Activated naive CD8-positive, alpha-beta T cell treated with anti-CD3 and anti-CD28 coated beads, Interleukin-2, amount 50 U/mL, for 24 hours (primary cell): ENCODE data around the gene SLC17A5.
"Not testable (repeated sequence)": the region's sequence is repeated elsewhere in the genome, so short reads cannot be mapped to it uniquely, and the experiment has no call there.

Experiments used
- ATAC-seq: fragments of 150-1000 bp; cut with Tn5 transposase; one replicate; pipeline ENCODE4 v1.10.0; 2021
- DNase-seq: peaks from one replicate; pipeline ENCODE4 v3.0.0; 2021
- H3K27ac Mint-ChIP-seq: one replicate; pipeline ENCODE4 v1.8.0; 2021; ENCODE audit warnings: mild to moderate bottlenecking, mixed read lengths
- H3K27me3 Mint-ChIP-seq: one replicate; pipeline ENCODE4 v1.8.0; 2021; ENCODE audit warnings: mixed read lengths
- H3K36me3 Mint-ChIP-seq: one replicate; pipeline ENCODE4 v1.8.0; 2021; ENCODE audit warnings: low read depth, mixed read lengths
- H3K4me1 Mint-ChIP-seq: one replicate; pipeline ENCODE4 v1.8.0; 2021; ENCODE audit warnings: mixed read lengths
- H3K4me3 Mint-ChIP-seq: one replicate; pipeline ENCODE4 v1.8.0; 2021; ENCODE audit warnings: mild to moderate bottlenecking, moderate library complexity, mixed read lengths
- H3K9me3 Mint-ChIP-seq: one replicate; pipeline ENCODE4 v1.8.0; 2021; ENCODE audit warnings: mixed read lengths

The SLC17A5 gene

GRCh38 chr6:73612611-73613010 is 41.2 kb downstream of the SLC17A5 start:
- Mint-ChIP-seq H3K27ac (no peak overlapping the region), H3K36me3 (peaks cover 12% of the 10 kb centered on the region), H3K4me3 (no peak overlapping the region), H3K9me3 (no peaks in the 10 kb centered on the region), H3K27me3 (no peaks in the 10 kb centered on the region), H3K4me1 (peaks cover 2% of the 10 kb centered on the region)
- DNase-seq (no peak), ATAC-seq (no peak)

GRCh38 chr6:73610444-73611275 is 43.1 kb downstream of the SLC17A5 start:
- peaks cover 12% of the 10 kb centered on the region for H3K36me3 Mint-ChIP-seq
- H3K4me1 Mint-ChIP-seq: peaks cover 2% of the 10 kb centered on the region
- no peaks in the 10 kb centered on the region for H3K9me3 Mint-ChIP-seq
- DNase-seq (no peak), ATAC-seq (no peak)
- no peaks in the 10 kb centered on the region for H3K27me3 Mint-ChIP-seq
- H3K27ac Mint-ChIP-seq: no peak overlapping the region
- H3K4me3 Mint-ChIP-seq: no peak overlapping the region

GRCh38 chr6:73608761-73609160 is 45.0 kb downstream of the SLC17A5 start:
- H3K27me3 Mint-ChIP-seq: no peaks in the 10 kb centered on the region
- H3K36me3 Mint-ChIP-seq: peaks cover 8% of the 10 kb centered on the region
- no peaks in the 10 kb centered on the region for H3K9me3 Mint-ChIP-seq
- DNase-seq (no peak), ATAC-seq (no peak)
- H3K4me3 Mint-ChIP-seq: no peak overlapping the region
- H3K27ac Mint-ChIP-seq: no peak overlapping the region
- peaks cover 2% of the 10 kb centered on the region for H3K4me1 Mint-ChIP-seq

- no peak for DNase-seq
- H3K9me3 Mint-ChIP-seq: no peaks in the 10 kb centered on the region
- H3K36me3 Mint-ChIP-seq: peaks cover 8% of the 10 kb centered on the region
- H3K27ac Mint-ChIP-seq: no peak overlapping the region
- no peak overlapping the region for H3K4me3 Mint-ChIP-seq
- ATAC-seq: peak; percentile 46
- H3K27me3 Mint-ChIP-seq: no peaks in the 10 kb centered on the region
- H3K4me1 Mint-ChIP-seq: peaks cover 2% of the 10 kb centered on the region
Measured at GRCh38 chr6:73606428-73606827, 47.4 kb downstream of the SLC17A5 start.

- H3K36me3 Mint-ChIP-seq: peaks cover 4% of the 10 kb centered on the region
- ATAC-seq: no peak
- no peaks in the 10 kb centered on the region for H3K4me1 Mint-ChIP-seq
Measured at GRCh38 chr6:73604461-73604860, 49.3 kb downstream of the SLC17A5 start.

GRCh38 chr6:73604020-73604419 is 49.8 kb downstream of the SLC17A5 start:
- ATAC-seq: no peak
- Mint-ChIP-seq H3K27me3 (no peaks in the 10 kb centered on the region), H3K4me1 (no peaks in the 10 kb centered on the region), H3K9me3 (no peaks in the 10 kb centered on the region), H3K27ac (no peak overlapping the region), H3K4me3 (no peak overlapping the region), H3K36me3 (peaks cover 4% of the 10 kb centered on the region)
- no peak for DNase-seq

More at GRCh38 chr6:73604461-73604860, 49.3 kb downstream of the SLC17A5 start:
- Mint-ChIP-seq H3K27me3 (no peaks in the 10 kb centered on the region), H3K9me3 (no peaks in the 10 kb centered on the region), H3K4me3 (no peak overlapping the region), H3K27ac (no peak overlapping the region)
- no peak for DNase-seq

- Mint-ChIP-seq H3K36me3 (peaks cover 2% of the 10 kb centered on the region), H3K27ac (peak overlapping the region; percentile 97), H3K4me1 (peaks cover 37% of the 10 kb centered on the region), H3K4me3 (peak overlapping the region; percentile 82), H3K9me3 (no peaks in the 10 kb centered on the region), H3K27me3 (no peaks in the 10 kb centered on the region)
- no peak for DNase-seq
- ATAC-seq: no peak
Measured at GRCh38 chr6:73586416-73586974, 67.3 kb downstream of the SLC17A5 start.

GRCh38 chr6:73585566-73586415 is 68.0 kb downstream of the SLC17A5 start:
- Mint-ChIP-seq H3K36me3 (peaks cover 3% of the 10 kb centered on the region), H3K4me1 (peaks cover 42% of the 10 kb centered on the region), H3K27ac (peak overlapping the region; percentile 97), H3K4me3 (peak overlapping the region; percentile 82), H3K9me3 (no peaks in the 10 kb centered on the region), H3K27me3 (no peaks in the 10 kb centered on the region)
- peak; percentile 31 for DNase-seq
- peak; percentile 71 for ATAC-seq

- peaks cover 6% of the 10 kb centered on the region for H3K36me3 Mint-ChIP-seq
Measured at GRCh38 chr6:73581293-73581692, 72.5 kb downstream of the SLC17A5 start.

GRCh38 chr6:73580247-73581149 is 73.3 kb downstream of the SLC17A5 start:
- peak; percentile 94 for ATAC-seq
- peak; percentile 80 for DNase-seq
- peaks cover 38% of the 10 kb centered on the region for H3K4me1 Mint-ChIP-seq
- peak overlapping the region; percentile 100 for H3K27ac Mint-ChIP-seq
- peaks cover 7% of the 10 kb centered on the region for H3K36me3 Mint-ChIP-seq
- H3K4me3 Mint-ChIP-seq: peak overlapping the region; percentile 83
- peaks cover 3% of the 10 kb centered on the region for H3K9me3 Mint-ChIP-seq
- no peaks in the 10 kb centered on the region for H3K27me3 Mint-ChIP-seq

More at GRCh38 chr6:73581293-73581692, 72.5 kb downstream of the SLC17A5 start:
- Mint-ChIP-seq H3K27me3 (no peaks in the 10 kb centered on the region), H3K9me3 (no peaks in the 10 kb centered on the region), H3K27ac (peak overlapping the region; percentile 100), H3K4me3 (peak overlapping the region; percentile 83), H3K4me1 (peaks cover 46% of the 10 kb centered on the region)
- ATAC-seq (no peak), DNase-seq (no peak)

GRCh38 chr6:73579851-73580246 is 73.9 kb downstream of the SLC17A5 start:
- ATAC-seq: no peak
- H3K4me1 Mint-ChIP-seq: peaks cover 31% of the 10 kb centered on the region
- peaks cover 6% of the 10 kb centered on the region for H3K36me3 Mint-ChIP-seq
- H3K27me3 Mint-ChIP-seq: no peaks in the 10 kb centered on the region
- H3K27ac Mint-ChIP-seq: peak overlapping the region; percentile 100
- H3K4me3 Mint-ChIP-seq: peak overlapping the region; percentile 83
- no peak for DNase-seq
- H3K9me3 Mint-ChIP-seq: peaks cover 4% of the 10 kb centered on the region

- peak overlapping the region; percentile 100 for H3K27ac Mint-ChIP-seq
- DNase-seq (peak; percentile 24), ATAC-seq (no peak)
- H3K9me3 Mint-ChIP-seq: peaks cover 4% of the 10 kb centered on the region
- no peaks in the 10 kb centered on the region for H3K27me3 Mint-ChIP-seq
- H3K4me1 Mint-ChIP-seq: peaks cover 29% of the 10 kb centered on the region
- peaks cover 6% of the 10 kb centered on the region for H3K36me3 Mint-ChIP-seq
- no peak overlapping the region for H3K4me3 Mint-ChIP-seq
Measured at GRCh38 chr6:73579389-73579788, 74.4 kb downstream of the SLC17A5 start.

- H3K36me3 Mint-ChIP-seq: peaks cover 6% of the 10 kb centered on the region
- H3K9me3 Mint-ChIP-seq: peaks cover 4% of the 10 kb centered on the region
- ATAC-seq (no peak), DNase-seq (no peak)
- no peaks in the 10 kb centered on the region for H3K27me3 Mint-ChIP-seq
- no peak overlapping the region for H3K4me3 Mint-ChIP-seq
- H3K27ac Mint-ChIP-seq: peak overlapping the region; percentile 10
- peaks cover 29% of the 10 kb centered on the region for H3K4me1 Mint-ChIP-seq
Measured at GRCh38 chr6:73577676-73578075, 76.1 kb downstream of the SLC17A5 start.

- not testable (repeated sequence) for H3K9me3 Mint-ChIP-seq, H3K4me1 Mint-ChIP-seq, H3K27me3 Mint-ChIP-seq, H3K4me3 Mint-ChIP-seq, DNase-seq, H3K36me3 Mint-ChIP-seq, H3K27ac Mint-ChIP-seq, ATAC-seq
Measured at GRCh38 chr6:73572531-73572930, 81.3 kb downstream of the SLC17A5 start.
